ENCODE data around the gene MCC.

GRCh38 chr5:112979723-112980122, 508.5 kb downstream of the MCC start:
- TF ChIP-seq CTCF (conservative IDR thresholded peaks at IDR 0.05) (no peak), ZFX (IDR thresholded peaks at IDR 0.05) (no peak)
